H4 (cell line): ENCODE data around the gene TRAFD1. TPM values are rescaled to one million over a fixed set of nuclear protein-coding genes. Genes with fewer than 3 reads are reported as not detected.
"Not testable (repeated sequence)": the region's sequence is repeated elsewhere in the genome, so short reads cannot be mapped to it uniquely, and the experiment has no call there.

ENCODE experiments used
- DNase-seq: peaks from one replicate; pipeline ENCODE4 v3.0.0-alpha.2; 2015; ENCODE audit warnings: low spot score
- total RNA-seq: library from RNA; depleted of rRNA; stranded (reverse); fragments of >200 nt; shearing (Covaris generic); gene quantifications from 2 replicates; pipeline ENCODE4 v1.2.3, GENCODE V29; 2014; rRNA removed

Gene TRAFD1, protein sequence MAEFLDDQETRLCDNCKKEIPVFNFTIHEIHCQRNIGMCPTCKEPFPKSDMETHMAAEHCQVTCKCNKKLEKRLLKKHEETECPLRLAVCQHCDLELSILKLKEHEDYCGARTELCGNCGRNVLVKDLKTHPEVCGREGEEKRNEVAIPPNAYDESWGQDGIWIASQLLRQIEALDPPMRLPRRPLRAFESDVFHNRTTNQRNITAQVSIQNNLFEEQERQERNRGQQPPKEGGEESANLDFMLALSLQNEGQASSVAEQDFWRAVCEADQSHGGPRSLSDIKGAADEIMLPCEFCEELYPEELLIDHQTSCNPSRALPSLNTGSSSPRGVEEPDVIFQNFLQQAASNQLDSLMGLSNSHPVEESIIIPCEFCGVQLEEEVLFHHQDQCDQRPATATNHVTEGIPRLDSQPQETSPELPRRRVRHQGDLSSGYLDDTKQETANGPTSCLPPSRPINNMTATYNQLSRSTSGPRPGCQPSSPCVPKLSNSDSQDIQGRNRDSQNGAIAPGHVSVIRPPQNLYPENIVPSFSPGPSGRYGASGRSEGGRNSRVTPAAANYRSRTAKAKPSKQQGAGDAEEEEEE
- 23.3 and 34.7 TPM in 2 replicates for total RNA-seq

DNA sequence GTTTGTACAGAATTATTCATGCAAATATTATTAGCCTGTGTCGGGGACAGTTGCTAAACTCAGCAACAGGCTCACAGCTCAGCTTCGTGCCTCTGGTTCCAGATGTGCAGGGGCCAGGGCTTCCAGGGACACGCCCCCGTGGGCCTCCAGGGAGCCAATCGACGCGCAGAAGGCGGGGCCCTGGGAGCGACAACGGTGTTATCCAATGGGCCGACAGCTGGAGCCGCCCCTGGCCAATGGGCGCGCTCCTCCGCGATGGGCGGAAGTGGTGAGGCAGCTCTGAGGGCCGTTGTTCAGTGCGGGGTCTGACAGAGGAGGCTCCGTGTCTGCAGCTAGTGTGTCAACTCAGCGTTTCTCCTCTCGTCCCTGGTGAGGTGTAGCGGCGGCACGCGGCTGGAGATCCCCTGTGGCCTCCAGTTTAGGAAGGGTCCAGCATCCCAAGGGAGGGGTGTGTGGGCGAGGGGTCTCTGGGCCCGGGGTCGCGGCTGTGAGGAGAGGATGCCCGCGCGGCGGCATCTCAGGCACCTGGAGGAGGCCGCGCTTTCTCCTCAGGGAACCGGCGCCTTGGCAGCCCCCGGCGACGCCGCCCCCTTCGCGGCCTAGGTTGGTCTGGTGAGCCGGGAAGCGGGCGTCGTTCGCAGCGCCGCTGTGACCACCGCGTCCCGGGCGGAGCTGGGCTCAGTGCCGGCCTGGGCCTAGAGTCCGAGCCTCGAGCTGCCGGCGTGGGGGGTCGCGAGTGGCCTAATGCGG, at the start of gene TRAFD1:
TRAFD1 (plus strand) TSS at position 311 of the 750 bp plus-strand sequence. CDS start 4,963 bp downstream, outside the sequence.
- peak; percentile 95 for DNase-seq

DNA sequence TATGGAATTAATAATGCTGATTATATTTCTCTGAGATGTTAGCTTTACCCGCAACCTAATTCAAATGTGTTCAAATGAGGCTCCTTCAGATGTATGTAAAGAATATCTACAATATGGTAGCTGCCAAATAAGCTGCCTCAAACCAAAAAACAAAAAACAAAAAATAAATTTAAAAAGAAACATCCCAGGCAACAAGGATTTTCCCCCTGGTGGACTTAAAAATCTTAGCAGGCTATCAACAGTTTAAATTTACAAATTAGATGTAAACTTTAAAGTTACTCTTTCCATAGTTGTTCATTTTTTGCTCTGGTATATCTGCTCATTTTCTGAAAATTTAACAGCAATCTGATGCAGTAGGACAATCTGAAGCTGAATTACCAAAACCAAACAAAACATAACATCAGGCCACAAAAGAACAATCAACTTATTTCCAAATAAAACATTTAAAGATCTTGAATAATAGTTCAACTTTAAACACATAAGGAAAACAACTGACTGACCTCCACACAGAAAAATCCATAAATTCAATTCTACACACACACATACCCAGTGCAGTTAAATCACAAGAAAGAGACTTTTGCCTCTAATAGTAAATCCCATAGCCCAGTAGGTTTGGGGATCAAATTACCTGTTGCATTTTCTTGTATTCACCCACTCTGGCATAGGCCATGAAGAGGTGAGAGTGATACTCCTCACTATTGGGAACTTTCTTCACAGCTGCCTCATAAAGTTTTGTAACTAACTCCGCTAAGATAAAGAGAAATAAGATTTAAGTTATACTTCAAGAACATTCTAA, 38.1 kb upstream of the TRAFD1 start:
- DNase-seq: no peak

DNA sequence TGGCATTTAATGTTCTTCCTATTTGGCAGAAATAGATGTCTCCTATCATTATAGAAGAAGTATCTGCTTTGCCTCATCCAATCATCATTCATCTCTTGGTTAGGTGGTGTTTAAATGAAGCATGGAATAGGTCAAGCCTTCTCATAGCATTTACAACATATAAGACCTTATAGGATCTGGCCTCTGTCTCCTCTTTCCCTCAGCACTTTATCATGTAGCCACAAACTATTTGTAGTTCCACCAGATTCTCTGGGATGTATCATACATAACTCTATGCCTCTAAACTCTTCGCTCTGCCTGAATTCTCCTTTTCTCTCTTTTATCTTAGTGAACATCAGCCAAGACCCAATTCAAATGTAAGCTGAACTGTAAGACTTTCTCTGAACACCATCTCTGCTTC, 37.5 kb upstream of the TRAFD1 start:
- DNase-seq: no peak

DNA sequence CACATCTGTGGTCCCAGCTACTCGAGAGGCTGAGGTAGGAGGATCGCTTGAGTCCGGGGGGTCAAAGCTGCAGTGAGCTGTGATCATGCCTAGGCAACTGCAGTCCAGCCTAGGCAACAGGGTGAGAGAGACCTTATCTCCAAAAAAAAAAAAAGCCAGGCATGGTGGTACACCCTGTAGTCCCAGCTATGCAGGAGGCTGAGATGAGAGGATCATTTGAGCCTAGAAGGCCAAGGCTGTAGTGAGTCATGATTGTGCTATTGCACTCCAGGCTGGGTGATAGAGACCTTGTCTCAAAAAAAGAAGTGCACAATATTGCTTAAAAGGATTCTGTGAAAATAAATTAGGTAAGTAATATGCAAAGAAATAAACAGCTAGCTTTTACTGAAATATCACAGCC, 33.8 kb upstream of the TRAFD1 start:
- DNase-seq: no peak

DNA sequence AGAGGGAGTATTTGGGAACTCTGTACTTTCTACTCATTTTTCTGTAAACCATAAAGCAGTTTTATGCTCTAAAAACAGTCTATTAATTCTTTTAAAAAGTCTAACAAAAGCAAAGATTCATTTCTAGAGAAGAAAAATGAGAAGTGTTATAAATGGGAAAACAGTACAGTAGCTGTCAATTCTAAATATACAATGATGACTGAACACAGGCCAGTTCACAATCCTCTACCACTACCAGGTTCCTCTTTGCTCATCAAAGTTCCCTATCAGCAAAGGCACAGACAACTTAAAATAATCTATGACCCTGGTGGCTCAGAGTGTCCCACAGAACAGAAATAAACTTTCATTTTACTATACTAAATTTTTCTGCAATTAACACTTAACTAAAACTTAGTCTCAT, 29.3 kb upstream of the TRAFD1 start:
- DNase-seq: no peak

DNA sequence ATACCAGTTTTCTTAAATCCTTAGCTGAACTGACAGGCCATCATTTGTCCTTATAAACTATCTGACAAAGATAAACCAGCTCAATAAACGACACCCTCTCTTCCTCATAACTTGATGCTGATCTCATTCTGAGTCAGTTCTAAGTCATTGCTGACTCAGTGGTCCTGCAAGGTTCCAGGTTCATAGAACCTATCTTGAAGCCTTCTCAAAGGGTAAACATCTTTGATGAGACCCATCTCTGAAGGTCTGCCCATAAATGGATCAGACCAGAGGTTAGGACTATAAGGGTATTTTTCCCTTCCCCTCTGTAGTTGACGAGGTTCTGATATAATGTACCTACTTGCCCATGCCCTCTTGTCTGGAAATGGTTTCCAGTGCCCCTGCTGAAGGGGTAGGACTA, 28.7 kb upstream of the TRAFD1 start:
- DNase-seq: no peak

DNA sequence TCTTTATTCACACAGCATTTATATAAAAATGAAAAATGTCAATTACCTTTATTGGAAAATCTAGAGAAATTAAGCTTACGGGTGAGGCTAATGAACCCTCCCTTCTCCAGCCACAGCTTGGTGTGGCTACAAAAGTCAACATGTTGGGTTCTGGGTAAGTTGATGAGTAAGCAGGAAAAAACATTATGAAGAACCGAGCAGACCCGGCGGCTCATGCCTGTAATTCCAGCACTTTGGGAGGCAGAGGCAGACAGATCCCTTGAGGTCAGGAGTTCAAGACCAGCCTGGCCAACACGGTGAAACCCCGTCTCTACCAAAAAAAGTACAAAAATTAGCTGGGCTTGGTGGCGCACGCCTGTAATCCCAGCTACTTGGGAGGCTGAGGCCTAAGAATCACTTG, 27.7 kb upstream of the TRAFD1 start:
- no peak for DNase-seq

DNA sequence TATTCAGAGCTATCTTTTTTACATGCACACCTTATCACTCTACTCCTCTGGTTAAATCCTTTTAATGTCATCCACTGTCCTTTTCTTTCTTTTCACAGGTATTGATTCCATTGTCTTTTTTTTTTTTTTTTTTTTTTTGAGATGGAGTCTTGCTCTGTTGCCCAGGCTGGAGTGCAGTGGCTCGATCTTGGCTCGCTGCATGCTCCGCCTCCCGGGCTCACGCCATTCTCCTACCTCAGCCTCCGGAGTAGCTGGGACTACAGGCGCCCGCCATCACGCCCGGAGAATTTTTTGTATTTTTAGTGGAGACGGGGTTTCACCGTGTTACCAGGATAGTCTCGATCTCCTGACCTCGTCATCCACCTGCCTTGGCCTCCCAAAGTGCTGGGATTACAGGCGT, 24.9 kb upstream of the TRAFD1 start:
- not testable (repeated sequence) for DNase-seq

DNA sequence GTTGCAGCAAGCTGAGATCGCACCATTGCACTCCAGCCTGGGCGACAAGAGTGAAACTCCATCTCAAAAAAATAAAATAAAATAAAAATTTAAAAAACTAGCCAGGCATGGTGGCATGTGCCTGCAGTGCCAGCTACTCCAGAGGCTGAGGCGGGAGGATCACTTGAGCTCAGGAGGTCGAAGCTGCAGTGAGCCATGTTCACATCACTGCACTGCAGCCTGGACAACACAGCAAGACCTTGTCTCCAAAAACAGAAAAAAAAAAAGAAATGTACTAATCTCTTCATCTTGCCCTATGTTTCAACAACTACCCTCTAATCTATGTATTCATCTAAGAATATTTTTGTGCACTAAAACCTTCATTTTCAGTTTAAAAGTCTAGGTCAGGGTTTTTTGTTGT, 23.2 kb upstream of the TRAFD1 start:
- no peak for DNase-seq

DNA sequence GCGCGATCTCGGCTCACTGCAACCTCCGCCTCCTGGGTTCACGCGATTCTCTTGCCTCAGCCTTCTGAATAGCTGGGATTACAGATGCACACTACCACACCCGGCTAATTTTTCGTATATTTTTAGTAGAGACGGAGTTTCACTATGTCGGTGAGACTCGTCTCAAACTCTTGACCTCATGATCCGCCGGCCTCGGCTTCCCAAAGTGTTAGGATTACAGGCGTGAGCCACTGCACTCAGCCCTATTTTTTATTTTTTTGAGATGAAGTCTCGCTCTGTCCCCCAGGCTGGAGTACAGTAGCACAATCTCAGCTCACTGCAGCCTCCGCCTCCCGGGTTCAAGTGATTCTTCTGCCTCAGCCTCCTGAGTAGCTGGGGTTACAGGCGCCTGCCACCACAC, 22.6 kb upstream of the TRAFD1 start:
- DNase-seq: not testable (repeated sequence)

DNA sequence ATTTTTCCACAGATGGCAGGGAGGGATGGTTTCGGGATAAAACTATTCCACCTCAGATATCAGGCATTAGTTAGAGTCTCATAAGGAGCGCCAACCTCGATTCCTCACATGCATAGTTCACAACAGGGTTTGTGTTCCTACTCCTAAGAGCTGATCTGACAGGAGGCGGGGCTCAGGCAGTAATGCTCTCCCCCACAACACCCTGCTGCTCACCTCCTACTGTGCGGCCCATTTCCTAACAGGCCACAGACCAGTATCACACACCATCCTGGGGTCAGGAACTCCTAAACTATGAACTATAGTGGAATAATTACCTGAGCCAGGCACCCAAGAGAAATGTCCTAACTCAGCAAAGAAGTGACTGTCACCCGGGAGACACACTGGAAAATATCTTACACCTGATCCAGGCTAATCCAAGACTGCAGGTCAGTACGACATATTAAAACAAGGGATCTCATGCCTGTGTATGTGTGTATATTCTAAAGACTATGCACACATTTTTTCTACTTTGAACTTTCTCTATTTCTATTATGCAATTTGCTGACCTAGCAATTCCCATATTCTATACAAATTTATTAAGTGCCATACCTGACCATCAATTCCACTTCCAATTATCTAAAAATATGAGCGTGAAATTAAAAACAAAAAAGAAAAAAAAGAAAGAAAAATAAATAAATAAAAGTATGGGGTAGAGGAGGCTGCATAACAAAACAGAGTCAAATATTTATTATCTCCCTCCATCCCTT, 21.4 kb upstream of the TRAFD1 start:
- DNase-seq: no peak

DNA sequence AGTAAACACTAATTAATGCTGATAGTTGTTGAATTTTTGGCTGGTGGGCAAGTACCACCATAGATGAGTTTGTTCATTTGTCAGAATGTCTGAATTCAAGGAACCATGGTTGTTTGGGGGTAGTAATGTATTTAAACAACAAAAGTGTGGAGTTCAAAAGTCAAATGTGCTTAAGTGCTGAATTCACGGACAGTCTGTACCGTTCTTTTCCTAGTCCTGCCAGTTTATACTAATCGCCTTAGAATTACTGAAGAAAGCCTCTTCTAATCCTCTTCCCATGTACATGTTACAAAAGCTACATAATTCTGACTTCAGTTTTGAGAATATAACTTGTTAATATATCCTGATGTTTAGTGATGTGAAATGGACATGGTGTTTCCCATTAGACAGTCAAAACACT, 19.5 kb upstream of the TRAFD1 start:
- DNase-seq: no peak

DNA sequence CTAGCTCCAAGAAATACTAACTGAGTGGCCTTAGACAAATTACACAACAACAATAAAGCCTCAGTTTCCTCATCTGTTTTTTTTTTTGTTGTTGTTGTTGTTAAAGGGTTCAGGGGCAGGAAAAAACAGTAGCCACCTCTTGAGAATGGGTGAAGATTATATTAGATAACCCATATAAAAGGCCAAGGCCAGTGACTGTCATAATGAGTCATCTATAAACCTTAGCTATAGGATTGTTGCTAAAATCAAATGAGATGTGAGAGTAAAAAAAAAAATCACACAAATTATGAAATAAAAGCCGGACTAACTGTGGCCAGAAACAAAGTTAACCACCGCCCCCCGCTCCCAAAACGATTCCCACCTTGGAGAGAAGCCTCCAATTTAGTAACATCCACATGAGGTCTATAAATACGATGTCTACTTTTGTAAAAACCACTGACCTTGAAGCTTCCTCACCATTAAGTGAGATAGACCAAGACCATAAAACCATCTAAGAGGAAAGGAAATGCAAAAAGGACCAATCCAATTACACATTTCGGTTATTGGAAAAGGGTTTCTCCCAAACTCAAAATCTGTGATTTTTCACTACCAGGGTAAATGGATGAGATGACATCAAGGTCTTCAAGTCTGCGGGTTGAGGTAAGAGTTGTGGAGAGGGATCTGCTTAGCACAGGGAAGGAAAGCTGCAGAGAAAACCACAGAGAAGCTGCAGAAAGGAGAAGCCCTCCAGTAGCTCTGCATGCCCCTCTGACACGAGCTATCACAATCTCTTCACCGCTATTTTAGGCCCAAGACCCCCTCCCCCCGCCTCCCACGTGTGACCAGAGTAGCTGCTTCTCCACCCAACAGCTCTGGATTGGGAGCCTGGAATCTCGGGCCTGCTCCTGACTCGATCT, 17.8 kb upstream of the TRAFD1 start:
- no peak for DNase-seq

DNA sequence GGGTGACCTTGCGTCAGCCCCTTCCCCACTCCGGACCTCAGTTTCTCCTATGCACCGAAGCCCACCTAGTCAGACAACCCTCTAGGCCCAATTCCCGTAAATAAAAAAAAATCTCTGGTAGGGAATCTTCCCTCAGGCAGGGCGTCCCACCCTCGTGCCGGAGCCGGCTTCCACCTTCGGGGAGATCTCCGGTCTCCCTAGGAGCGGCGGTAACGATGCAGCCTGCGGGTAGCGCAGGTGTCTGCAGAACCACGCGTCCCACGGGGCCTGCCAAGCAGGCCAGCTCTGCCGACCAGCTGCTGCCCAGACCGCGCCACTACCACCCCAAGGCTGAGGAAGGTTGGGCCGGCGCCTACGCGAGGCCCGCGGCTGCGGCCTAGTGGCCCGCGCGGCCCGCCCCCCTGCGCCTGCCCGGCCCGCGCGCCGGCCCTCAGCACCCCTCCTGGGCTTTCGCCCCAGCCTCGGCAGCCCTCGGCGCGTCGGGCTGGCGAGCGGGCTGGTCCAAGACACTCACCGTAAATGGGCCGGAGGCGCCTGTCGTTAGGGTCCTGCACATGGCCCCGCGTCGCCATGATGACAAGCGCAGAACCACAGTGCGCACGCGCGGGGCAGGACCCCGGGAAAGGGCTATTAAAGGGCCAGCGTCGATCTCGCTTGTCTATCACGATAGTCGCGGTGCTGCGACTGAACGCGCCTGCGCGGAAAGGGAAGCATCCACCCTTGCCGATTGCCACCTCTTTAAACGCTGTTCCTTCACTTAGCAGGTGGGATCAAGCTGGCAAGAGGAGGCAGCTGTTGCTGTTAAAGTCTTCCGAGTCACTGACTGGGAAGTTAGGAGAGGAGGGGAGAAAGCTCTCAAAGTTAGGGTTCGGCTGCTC, 16.9 kb upstream of the TRAFD1 start, which contains the start of gene NAA25:
NAA25 (minus strand) TSS at position 582 of the 878 bp plus-strand sequence; CDS start at position 572, 10 bp downstream.
- DNase-seq: peak; percentile 77

DNA sequence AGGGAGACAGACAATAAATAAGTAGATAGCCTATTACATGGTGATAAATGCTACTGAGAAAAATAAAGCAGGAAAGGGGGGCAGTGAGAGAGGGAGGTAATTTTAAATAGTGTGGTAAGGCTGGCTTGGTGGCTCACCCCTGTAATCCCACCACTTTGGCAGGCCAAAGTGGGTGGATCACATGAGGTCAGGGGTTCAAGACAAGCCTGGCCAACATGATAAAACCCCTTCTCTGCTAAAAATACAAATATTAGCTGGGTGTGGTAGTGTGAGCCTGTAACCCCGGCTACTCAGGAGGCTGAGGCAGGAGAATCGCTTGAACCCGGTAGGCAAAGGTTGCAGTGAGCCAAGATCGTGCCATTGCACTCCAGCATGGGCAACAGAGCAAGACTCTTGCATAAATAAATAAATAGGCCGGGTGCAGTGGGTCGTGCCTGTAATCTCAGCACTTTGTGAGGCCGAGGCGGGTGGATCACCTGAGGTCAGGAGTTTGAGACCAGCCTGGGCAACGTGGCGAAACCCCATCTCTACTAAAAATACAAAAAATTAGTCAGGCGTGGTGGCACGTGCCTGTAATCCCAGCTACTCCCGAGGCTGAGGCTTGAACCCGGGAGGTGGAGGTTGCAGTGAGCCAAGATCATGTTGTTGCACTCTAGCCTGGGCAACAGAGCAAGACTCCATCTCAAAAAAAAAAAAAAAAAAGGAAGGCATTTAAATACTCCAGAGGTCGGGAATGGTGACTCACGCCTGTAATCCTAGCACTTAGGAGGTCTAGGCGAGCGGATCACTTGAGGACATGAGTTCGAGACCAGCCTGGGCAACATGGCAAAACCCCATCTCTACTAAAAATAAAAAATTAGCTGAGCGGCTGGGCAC, 14.3 kb upstream of the TRAFD1 start:
- DNase-seq: not testable (repeated sequence)

DNA sequence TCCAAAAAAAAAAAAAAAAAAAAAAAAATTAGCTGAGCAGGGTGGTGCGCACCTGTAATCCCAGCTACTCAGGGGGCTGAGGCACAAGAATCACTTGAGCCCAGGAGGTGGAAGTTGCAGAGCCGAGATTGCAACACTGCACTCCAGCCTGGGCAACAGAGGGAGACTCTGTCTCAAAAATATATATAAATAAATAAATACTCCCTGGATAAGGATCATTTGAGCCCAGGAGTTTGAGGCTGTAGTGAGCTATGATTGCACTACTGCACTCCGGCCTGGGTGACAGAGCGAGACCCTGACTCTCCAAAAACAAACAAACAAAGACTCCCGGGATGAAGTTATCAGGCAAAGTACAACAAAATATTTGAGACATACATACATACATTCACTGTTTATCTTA, 13.4 kb upstream of the TRAFD1 start:
- DNase-seq: no peak

DNA sequence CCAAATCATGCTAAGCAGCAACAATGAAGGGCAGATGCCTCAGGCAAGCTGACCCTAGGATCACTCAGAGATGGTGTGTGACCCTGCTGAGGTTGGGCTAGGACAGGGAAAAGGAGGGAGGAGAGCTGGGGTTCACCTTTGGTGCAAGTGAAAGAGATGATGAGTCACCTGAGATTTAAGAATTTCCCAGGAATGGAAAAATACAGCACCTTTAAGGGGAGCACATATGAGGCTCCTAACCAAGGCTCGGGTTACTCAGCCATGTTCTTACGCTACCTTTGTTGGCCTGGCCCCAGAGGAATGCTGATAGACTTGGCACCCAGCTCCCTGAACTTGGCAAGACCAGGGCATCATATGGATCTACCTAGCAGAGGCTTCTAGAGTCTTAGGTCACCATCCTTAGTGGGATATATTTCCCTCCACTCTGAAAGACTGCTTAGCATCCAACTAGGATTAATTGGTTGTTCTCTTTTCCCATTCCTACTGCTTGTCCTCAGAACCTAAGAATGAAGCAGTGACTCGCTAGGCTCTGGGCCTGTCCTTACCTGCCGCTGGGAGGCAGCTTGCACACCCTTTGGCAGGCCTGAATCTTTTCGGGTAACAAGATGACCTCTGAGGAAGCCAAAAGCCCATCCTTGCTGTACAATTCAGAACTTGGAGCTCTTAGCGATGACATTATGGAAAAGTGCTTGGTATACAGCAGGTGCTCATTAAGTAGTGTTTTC, 12.8 kb upstream of the TRAFD1 start:
- no peak for DNase-seq
